GM19467 (cell line): Measurements from ENCODE around the gene LILRB2.
"Not testable (repeated sequence)": the region's sequence is repeated elsewhere in the genome, so short reads cannot be mapped to it uniquely, and the experiment has no call there.

Experiments used
- ATAC-seq: cut with Tn5 transposase; IDR thresholded peaks from one replicate; pipeline ENCODE4 v1.9.1; 2021; ENCODE audit warnings: mild to moderate bottlenecking, moderate library complexity; ENCODE audit not compliant: unreplicated experiment

LILRB2 gene

GRCh38 chr19:54275951-54276350, 5.0 kb downstream of the LILRB2 start:
- ATAC-seq, result no peak

GRCh38 chr19:54274516-54274915, 6.4 kb downstream of the LILRB2 start:
- not testable (repeated sequence) for ATAC-seq

GRCh38 chr19:54273821-54274220, 7.1 kb downstream of the LILRB2 start:
- no peak for ATAC-seq

- ATAC-seq, result not testable (repeated sequence)
Observed at GRCh38 chr19:54272181-54272580, 8.7 kb downstream of the LILRB2 start.

GRCh38 chr19:54271587-54271986, 9.3 kb downstream of the LILRB2 start:
- ATAC-seq, result not testable (repeated sequence)

GRCh38 chr19:54271106-54271505, 9.8 kb downstream of the LILRB2 start:
- no peak for ATAC-seq

GRCh38 chr19:54268936-54269335, 12.0 kb downstream of the LILRB2 start:
- ATAC-seq, result no peak

GRCh38 chr19:54266133-54266532, 14.8 kb downstream of the LILRB2 start:
- ATAC-seq, result no peak

- ATAC-seq, result no peak
Observed at GRCh38 chr19:54262470-54262869, 18.4 kb downstream of the LILRB2 start.

GRCh38 chr19:54262066-54262465, 18.8 kb downstream of the LILRB2 start:
- ATAC-seq, result no peak

- no peak for ATAC-seq
Observed at GRCh38 chr19:54257116-54257480, 23.8 kb downstream of the LILRB2 start, which contains the start of gene LILRB5. Gene LILRB5 (minus strand): TSS chr19:54257273. CDS start chr19:54257193, 80 bp downstream.

GRCh38 chr19:54256250-54257115, 24.4 kb downstream of the LILRB2 start:
- ATAC-seq, result no peak

- no peak for ATAC-seq
Observed at GRCh38 chr19:54255105-54255775, 25.7 kb downstream of the LILRB2 start.

- no peak for ATAC-seq
Observed at GRCh38 chr19:54254195-54254906, 26.6 kb downstream of the LILRB2 start.

GRCh38 chr19:54253331-54254194, 27.3 kb downstream of the LILRB2 start:
- no peak for ATAC-seq

- ATAC-seq, result no peak
Observed at GRCh38 chr19:54252845-54253244, 28.1 kb downstream of the LILRB2 start.

- no peak for ATAC-seq
Observed at GRCh38 chr19:54252243-54252642, 28.7 kb downstream of the LILRB2 start.

GRCh38 chr19:54248016-54248601, 32.8 kb downstream of the LILRB2 start:
- ATAC-seq, result no peak

- no peak for ATAC-seq
Observed at GRCh38 chr19:54247106-54247930, 33.6 kb downstream of the LILRB2 start.
